ENCODE data around the gene CUBN. TPM values are rescaled to one million over a fixed set of nuclear protein-coding genes. Genes with fewer than 3 reads are reported as not detected.

CUBN gene
- total and polyA plus RNA-seq, 2 of the 13 experiments (the other 11 are each of a cell fraction or from before 2014, with no cell fraction given) = 0.27 to 0.32 TPM

DNA sequence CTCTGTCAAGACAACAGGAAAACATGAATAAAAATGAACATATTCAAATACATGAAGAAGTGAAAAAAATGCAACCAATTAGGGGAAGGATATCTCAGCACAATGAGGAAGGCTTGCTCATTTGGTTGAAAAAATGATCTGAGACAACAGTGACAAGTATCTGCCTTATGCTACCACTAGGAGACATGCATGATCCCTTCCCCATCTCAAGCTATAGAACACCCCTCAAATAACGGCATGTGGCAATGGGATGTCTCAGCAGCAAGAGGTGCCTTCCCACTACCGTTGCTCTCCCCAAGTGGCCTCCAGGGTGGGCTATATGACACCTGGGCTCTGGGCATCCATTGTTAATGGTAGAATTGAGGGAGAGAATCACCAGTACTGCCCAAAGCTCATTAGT is 214.3 kb downstream of the CUBN start:
- H3K9ac ChIP-seq (ENCODE audit: insufficient read depth, low read depth, low read length) = no peak overlapping the region
- WGBS (ENCODE audit: low lambda C conversion rate) = 31% methylated on average over 2 of the region's 2 CpGs
- no peaks in the 10 kb centered on the region for H3K79me2 ChIP-seq (ENCODE audit: insufficient read depth, low read length)
- POLR2A ChIA-PET = no interaction called here
- no peaks in the 10 kb centered on the region for H3K9me3 ChIP-seq (ENCODE audit: low read length)
- H3K4me3 ChIP-seq (replicated peaks in 1 of 3; ENCODE audit: insufficient read depth in 1 of 3, low read depth in 2 of 3, low read length in 3 of 3) = no peak overlapping the region
- H3K4me2 ChIP-seq (ENCODE audit: low read depth, low read length) = no peak overlapping the region
- H3K4me1 ChIP-seq (ENCODE audit: insufficient read depth, low read length) = no peaks in the 10 kb centered on the region
- in situ Hi-C loops (cut with HindIII; ENCODE audit: extremely low pct_ligation_motif_present, low pct_unique_long_range_greater_than_20kb) = no loop called here
- no peaks in the 10 kb centered on the region for H3K36me3 ChIP-seq (replicated peaks in 1 of 2; ENCODE audit: control insufficient read depth in 1 of 2, insufficient read depth in 2 of 2, low read length in 2 of 2)
- intact Hi-C loops (cut with micrococcal nuclease; ENCODE audit: unreplicated experiment) = no loop called here
- no peaks in the 10 kb centered on the region for H3K27me3 ChIP-seq (ENCODE audit: control insufficient read depth in 1 of 2, insufficient read depth in 2 of 2, low read length in 2 of 2)
- FAIRE-seq (no peak), DNase-seq (ENCODE audit: low spot score) (no peak), ATAC-seq (no peak)
- no peak overlapping the region for H2AFZ ChIP-seq (ENCODE audit: low read length)
- H4K20me1 ChIP-seq (ENCODE audit: insufficient read depth, low read length) = no peaks in the 10 kb centered on the region
- CTCF ChIA-PET (ENCODE audit: low intra/inter-chr PET ratio, low total read pairs) = no interaction called here
- no peak for TF ChIP-seq SIN3B (IDR thresholded peaks at IDR 0.05; ENCODE audit: low read length)
- H3K27ac ChIP-seq (ENCODE audit: extremely low read length, insufficient read depth, low read length) = no peak overlapping the region
- BruUV-seq (replicated peaks) = no TSS peak

GRCh38 chr10:16913266-16913665 is 216.3 kb downstream of the CUBN start:
- ChIA-PET POLR2A (no interaction called here), CTCF (ENCODE audit: low intra/inter-chr PET ratio, low total read pairs) (no interaction called here)
- no peak overlapping the region for H3K4me3 ChIP-seq (replicated peaks in 1 of 3; ENCODE audit: insufficient read depth in 1 of 3, low read depth in 2 of 3, low read length in 3 of 3)
- ATAC-seq = no peak
- no peaks in the 10 kb centered on the region for H3K9me3 ChIP-seq (ENCODE audit: low read length)
- TF ChIP-seq ZBTB1 (CRISPR knock-in tag; IDR thresholded peaks at IDR 0.05; ENCODE audit: borderline replicate concordance) (no peak), U2AF1 (optimal IDR thresholded peaks at IDR 0.05; ENCODE audit: low read depth, low read length) (no peak), ZBTB21 (CRISPR knock-in tag; IDR thresholded peaks at IDR 0.05) (no peak), NKX3-1 (CRISPR knock-in tag; IDR thresholded peaks at IDR 0.05) (no peak), ZNF12 (CRISPR knock-in tag; IDR thresholded peaks at IDR 0.05) (no peak), AKAP8 (CRISPR knock-in tag; IDR thresholded peaks at IDR 0.05) (no peak)
- TF ChIP-seq, protein P1, sequence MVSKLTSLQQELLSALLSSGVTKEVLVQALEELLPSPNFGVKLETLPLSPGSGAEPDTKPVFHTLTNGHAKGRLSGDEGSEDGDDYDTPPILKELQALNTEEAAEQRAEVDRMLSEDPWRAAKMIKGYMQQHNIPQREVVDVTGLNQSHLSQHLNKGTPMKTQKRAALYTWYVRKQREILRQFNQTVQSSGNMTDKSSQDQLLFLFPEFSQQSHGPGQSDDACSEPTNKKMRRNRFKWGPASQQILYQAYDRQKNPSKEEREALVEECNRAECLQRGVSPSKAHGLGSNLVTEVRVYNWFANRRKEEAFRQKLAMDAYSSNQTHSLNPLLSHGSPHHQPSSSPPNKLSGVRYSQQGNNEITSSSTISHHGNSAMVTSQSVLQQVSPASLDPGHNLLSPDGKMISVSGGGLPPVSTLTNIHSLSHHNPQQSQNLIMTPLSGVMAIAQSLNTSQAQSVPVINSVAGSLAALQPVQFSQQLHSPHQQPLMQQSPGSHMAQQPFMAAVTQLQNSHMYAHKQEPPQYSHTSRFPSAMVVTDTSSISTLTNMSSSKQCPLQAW (CRISPR knock-in tag; IDR thresholded peaks at IDR 0.05) = no peak
- H3K9ac ChIP-seq (ENCODE audit: insufficient read depth, low read depth, low read length) = no peak overlapping the region
- H2AFZ ChIP-seq (ENCODE audit: low read length) = no peak overlapping the region
- DNase-seq (ENCODE audit: low spot score) = no peak
- FAIRE-seq = no peak
- intact Hi-C loops (cut with micrococcal nuclease; ENCODE audit: unreplicated experiment) = no loop called here
- no peaks in the 10 kb centered on the region for H3K79me2 ChIP-seq (ENCODE audit: insufficient read depth, low read length)
- H3K27me3 ChIP-seq (ENCODE audit: control insufficient read depth in 1 of 2, insufficient read depth in 2 of 2, low read length in 2 of 2) = no peaks in the 10 kb centered on the region
- WGBS (ENCODE audit: low lambda C conversion rate) = 44% methylated on average over 3 of the region's 4 CpGs
- no TSS peak for BruUV-seq (replicated peaks)
- H3K27ac ChIP-seq (ENCODE audit: extremely low read length, insufficient read depth, low read length) = no peak overlapping the region
- no peak overlapping the region for H3K4me2 ChIP-seq (ENCODE audit: low read depth, low read length)
- no peaks in the 10 kb centered on the region for H3K4me1 ChIP-seq (ENCODE audit: insufficient read depth, low read length)
- H3K36me3 ChIP-seq (replicated peaks in 1 of 2; ENCODE audit: control insufficient read depth in 1 of 2, insufficient read depth in 2 of 2, low read length in 2 of 2) = no peaks in the 10 kb centered on the region
- no peaks in the 10 kb centered on the region for H4K20me1 ChIP-seq (ENCODE audit: insufficient read depth, low read length)
- in situ Hi-C loops (cut with HindIII; ENCODE audit: extremely low pct_ligation_motif_present, low pct_unique_long_range_greater_than_20kb) = no loop called here
